HG03108 (cell line): Measurements from ENCODE around the gene SSTR3.
"Not testable (repeated sequence)": the region's sequence is repeated elsewhere in the genome, so short reads cannot be mapped to it uniquely, and the experiment has no call there.

Source experiments
- ATAC-seq: cut with Tn5 transposase; IDR thresholded peaks from one replicate; pipeline ENCODE4 v1.9.1; 2021; ENCODE audit warnings: moderate library complexity; ENCODE audit not compliant: unreplicated experiment

SSTR3 gene

GRCh38 chr22:37243402-37244113 lies 31.3 kb upstream of the SSTR3 start:
- peak; percentile 6 for ATAC-seq

GRCh38 chr22:37242395-37242918 lies 30.2 kb upstream of the SSTR3 start:
- ATAC-seq, result peak; percentile 56

DNA sequence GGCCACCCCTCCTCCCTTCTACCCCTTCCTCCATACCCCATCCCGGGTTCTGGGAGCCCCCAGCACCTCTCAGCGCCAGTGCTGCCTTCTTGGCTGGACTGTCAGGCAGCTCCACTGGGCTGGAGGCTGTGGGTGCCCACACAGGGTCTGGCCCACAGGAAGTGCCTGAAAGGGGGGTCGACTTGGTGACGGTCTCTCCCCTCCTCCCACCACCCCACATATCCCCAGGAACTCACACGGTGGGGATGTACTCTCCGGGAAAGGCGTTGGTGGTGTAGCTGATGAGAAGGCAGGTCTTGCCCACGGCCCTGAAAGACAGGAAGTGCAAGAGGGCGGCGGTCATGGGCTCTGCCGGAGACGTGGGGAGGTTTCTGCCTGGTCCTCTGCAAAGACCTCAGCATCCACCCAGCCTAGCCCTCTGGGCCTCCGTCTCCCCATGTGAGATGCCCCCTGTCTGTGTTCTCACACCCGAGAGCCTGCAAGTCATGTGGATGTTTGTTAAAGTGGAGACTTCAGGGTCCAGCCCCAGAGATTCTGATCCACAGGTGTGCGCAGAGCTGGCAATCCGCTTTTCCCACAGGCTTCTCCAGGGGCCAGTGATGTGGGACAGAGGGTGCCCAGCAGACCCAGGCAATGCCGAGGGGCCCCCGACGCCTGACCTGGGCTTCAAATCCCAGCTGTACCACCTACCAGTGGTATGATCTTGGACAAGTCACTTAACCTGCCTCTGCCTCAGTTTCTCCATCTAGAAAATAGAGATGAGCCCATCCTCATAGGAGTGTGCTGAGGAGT lies 29.3 kb upstream of the SSTR3 start:
- ATAC-seq, result no peak

DNA sequence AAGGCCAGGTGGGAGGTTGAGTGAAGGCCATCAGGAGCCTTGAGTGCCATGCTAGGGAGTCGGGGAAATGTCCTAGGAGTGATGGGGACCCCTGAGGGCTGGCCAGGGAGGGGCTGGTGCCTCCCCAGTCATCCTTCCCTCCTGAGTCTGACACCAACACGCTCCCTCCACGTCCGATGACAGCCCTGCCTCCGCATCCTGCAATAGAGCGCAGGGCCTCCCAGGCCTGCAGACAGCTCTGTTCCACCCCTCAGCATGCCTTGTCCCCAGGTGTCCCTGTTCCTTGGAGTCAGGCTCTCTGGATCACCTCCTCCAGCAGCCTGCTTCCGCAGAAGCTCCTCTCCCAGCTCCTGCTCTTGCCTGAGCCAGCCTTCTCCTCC lies 28.7 kb upstream of the SSTR3 start:
- no peak for ATAC-seq

- no peak for ATAC-seq
These were observed 28.1 kb upstream of the SSTR3 start for GRCh38 chr22:37240240-37240940.

DNA sequence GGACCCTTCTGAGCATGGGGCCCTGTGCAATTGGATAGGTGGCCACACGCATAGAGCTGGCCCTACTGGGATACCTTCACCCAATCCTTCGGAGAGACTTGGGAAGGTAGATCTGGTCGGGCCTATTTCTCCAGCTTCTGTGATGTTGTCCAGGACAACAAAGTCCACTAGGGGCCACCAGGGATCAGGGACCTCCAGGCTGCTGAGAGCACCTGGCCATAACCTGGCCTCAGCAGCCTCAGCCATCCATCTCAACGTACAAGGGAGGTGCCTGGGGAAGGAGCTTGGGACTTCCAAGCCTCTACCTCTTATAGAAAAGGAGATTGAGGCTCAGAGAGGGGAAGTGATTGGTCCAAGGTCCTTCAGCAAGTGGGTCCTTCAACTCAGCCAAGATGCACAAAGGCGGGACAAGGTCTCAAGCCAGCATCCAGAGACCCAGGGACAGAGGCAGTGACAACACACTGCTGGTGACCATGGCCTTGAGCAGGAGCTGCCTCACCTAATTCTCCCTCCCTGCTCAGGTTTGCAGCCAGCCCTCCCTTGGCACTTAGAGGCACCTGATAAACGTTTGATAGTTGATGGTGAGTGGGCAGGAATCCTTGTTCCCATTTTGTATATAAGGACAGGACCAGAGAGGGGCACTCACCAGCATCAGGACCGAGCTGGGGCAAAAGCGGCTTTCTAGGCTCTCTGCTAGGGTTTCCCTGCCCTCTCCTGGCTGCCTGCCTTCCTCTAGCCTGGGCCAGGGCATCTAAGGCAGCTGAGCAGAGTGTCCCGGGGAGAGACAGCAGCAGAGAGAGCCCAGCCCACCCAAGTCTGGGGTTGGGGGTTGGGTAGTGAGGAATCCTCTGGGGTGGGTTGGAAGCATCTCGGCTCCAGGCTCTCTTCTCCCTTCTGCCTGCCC lies 27.3 kb upstream of the SSTR3 start:
- no peak for ATAC-seq

DNA sequence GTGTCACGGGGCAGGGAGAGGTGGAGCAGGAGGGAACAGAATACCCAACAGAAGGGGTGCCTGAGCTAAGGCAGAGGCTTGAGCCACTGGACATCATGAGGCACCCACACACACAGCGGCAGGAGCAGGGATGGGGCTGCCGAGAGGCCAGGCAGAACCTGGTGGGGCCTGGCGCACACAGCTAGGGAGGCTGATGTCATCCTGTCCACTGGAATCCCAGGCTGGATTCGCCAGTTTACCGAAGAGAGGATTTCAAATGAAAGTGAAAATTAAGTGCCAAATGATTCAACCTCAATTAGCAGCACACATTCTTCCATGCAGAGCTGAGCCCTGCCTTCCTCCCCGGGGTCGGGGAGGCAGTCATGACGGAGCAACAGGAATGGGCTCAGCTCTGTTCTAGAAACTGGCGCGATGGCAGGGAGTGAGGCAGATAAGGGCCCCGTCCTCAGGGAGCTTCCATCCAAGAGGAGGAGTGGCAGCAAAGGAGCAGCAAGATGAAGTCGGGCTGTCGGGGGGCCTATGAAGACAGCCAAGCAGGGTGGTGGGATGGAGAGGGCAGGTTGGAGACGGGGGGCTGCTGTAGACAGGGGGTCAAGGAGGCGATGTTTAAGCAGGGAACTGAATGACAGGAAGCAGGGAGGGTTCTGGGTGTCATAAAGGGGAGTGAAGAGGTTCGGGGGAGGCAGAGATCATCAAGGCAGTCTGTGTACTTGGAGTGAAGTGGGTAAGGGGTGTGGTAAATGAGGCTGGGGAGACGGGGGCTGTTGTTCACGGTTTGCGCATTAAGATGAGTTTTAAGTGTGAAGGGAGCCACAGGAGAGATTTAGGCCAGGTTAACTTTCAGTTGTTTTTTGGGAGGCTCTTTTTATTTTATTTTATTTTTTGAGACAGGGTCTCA lies 25.3 kb upstream of the SSTR3 start:
- ATAC-seq, result no peak

GRCh38 chr22:37235897-37236607 lies 23.8 kb upstream of the SSTR3 start:
- no peak for ATAC-seq

DNA sequence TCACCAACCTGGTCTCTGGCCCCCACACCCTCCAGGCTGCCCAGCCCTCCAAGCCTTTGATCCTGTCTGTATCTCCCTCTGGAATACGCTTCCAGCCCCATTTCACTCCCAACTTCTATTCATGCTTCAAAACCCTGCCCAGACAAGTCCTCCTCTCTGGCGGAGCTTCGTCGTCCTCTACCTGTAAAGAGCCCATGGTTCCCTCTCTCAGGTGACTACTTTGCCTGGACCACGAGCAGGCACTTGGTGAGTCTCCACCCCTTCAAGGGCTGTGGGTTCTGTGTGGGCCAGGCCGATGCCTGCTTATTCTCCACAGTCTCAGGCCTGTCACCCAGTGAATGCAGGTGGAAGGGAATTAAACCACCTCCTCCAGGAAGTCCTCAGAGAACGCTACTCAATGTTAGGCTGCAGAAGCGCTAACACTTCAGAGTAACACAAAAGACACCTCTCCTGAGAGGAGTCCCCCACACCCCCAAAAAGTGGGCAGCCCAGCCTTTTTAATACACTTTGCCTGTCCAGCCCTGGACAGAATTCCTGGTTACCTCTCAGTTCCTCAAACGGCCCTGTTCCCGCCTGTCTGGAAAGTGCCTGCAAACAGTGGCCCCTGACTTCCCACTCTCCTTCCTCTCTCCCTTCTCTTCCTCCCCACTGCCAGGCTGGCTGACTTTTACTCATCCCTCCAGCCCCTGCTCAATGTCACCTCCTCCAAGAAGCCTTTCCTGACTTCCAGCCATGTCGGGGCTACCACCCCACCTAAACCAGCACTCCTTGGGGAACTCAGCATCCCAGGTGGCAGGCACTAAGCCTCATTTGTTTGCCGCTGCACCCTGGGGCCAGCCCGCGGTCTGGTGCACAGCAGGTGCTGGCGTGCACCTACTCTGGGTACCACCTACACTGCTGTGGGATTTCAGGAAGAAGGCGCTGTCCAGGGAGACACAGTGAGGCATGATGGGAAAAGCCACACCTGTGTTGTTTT lies 22.7 kb upstream of the SSTR3 start:
- ATAC-seq, result no peak

DNA sequence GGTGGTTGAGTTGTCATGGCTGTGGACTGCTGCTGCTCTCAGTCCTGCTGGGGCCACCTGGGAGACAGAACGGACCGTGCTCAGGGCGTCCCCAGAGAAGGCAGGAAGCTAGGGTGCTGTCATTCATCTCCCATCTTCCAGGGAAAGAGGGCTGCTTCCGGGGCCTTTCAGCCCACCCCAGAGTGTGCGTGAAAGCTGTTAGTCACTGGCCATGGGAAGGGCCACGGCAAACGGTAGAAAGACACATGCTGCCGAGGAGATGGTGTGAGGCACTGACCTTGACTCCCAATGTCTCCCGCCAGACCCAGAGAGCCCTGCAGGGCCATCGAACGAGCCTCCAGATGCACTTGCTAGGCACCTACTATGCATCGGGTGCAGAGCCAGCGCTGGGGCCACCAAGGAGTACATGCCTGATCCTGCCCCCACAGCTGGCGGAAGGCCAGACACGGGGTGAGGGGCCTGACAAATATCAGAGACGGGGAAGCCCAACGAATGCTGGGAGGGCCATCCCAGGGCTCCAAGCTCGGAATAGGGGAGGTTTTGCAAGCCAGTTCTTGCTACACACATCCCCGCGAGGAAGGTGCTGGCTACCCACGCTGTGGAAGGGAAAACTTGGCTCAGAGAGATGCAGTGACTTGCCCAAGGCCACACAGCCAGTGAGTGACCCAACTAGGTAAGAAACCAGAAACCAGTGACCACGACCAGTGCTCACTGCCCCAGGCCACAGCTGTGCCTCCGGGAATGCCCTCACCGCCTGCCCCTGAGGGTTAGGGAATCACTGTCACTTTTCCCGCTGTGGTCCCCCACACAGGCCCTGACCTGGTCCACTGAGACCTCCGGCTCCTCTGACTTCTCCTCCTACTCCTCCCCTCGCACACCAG lies 21.7 kb upstream of the SSTR3 start:
- ATAC-seq, result no peak

GRCh38 chr22:37233371-37233750 lies 21.1 kb upstream of the SSTR3 start:
- not testable (repeated sequence) for ATAC-seq

DNA sequence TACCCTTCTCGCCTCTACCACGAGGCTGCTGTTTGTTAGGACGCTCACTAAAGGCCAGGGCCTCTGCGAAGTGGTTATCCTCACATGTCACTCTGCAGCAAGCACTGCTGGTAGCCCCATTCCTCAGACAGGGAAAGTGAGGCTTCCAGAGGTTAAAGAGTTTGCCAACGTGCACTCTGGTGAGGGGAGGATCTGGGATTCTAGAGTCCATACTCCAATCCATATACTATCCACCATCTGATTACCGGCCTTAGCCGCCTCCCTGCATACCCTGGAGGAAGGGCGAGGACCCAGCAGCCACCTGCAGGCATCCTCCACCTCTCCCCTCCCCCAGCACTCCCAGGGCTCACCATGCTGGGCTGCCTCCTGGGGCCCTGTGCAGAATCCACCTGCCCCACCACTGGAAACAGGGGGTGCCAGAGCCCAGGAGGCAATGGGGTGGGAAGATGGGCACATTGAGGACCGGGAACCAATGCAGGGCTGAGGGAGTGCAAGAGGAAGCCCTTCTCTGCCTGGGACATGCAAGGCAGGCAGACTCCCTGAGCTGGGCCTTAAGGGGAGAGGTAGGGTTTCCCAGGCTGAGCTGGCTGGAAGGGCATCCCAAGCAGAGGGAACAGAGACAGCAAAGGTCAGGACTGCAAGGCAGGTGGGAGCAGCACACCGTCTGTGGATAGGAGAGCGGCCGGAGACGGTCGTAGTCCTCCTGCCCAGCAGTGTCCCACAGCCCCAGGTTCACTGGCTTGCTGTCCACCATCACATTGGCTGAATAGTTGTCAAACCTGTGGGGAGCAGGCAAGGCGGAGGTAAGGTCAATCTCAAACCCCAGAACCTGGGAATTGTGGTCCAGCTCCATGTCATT lies 20.1 kb upstream of the SSTR3 start:
- ATAC-seq, result no peak

- no peak for ATAC-seq
These were observed 19.3 kb upstream of the SSTR3 start for GRCh38 chr22:37231406-37232139.

DNA sequence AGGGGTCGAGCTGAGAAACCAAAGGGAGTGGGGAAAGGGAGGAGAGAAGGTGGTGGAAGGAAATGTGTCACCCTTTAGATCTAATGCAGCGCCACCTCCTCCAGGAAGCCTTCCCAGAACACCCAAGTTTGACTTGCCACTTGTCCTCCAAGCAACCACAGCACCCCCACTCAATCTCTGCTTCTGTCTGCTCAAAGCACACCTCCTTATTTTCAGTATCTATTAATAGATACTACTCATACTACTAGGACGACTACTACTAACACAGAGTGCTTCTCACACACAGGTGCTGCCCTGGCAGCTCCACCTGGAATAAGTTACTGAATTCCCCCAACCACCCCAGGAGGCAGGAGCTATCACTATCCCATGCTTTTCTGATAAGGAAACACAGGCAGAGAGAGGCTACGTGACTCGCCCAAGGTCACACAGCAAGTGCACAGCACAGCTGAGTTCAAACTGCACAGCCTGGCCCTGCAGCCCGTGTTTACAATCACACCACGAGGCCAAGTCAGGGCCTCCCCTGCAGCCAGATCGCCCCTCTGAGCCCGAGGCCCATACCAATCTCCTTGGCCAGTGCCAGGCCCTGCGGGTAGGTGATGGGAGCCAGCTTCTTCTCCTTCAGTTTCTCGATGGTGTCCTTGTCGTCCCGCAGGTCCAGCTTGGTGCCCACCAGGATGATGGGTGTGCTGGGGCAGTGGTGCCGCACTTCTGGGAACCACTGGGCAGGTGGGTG lies 18.6 kb upstream of the SSTR3 start:
- ATAC-seq, result peak; percentile 33
